HepG2 (cell line): ENCODE data around the gene CAMK2G. TPM values are rescaled to one million over a fixed set of nuclear protein-coding genes. Genes with fewer than 3 reads are reported as not detected.

Source experiments
- ATAC-seq: fragments of 200-7000 bp; cut with Tn5 transposase; 3 replicates; pipeline ENCODE4 v1.9.1; 2020; ENCODE audit warnings: mild to moderate bottlenecking, moderate library complexity
- BruUV-seq: library from RNA; stranded (reverse); fragments of 400-500 nt; replicated peaks from 2 replicates; lab custom pipeline; 2021; lab: Mats Ljungman, UMichigan
- CTCF ChIA-PET: fragments of 300-600 bp; formaldehyde crosslinking; extraction: SDS; loops from one replicate; lab custom pipeline; 2021; ENCODE audit warnings: low total read pairs, inconsistent platforms, low intra/inter-chr PET ratio; lab: Yijun Ruan, JAX
- POLR2A ChIA-PET: fragments of 350-600 bp; sonication (Branson Sonifier 250); formaldehyde crosslinking; loops from one replicate; lab custom pipeline; 2020; ENCODE audit warnings: antibody characterized with exemption, inconsistent platforms; lab: Yijun Ruan, JAX
- DNase-seq: peaks from one replicate; pipeline ENCODE4 v3.0.0-alpha.2; 2015; ENCODE audit warnings: low spot score
- FAIRE-seq: peaks from 3 replicates; lab custom pipeline; 2011; peaks lifted over from hg19 to GRCh38; lab: Jason Lieb, UNC
- H2AFZ ChIP-seq: one replicate; pipeline ENCODE4 v1.6.1; 2011; ENCODE audit warnings: low read length, inconsistent platforms
- H3K27ac ChIP-seq: fragments of 300-600 bp; 3 replicates; pipeline ENCODE4 v1.8.0; 2011; ENCODE audit warnings: mixed run types, mild to moderate bottlenecking, mixed read lengths, low read length, inconsistent platforms; ENCODE audit not compliant: insufficient read depth; ENCODE audit errors: extremely low read length
- H3K27me3 ChIP-seq, 2 experiments: fragments of 200-600 bp in 1 of 2; 2 replicates in 1 of 2; 3 replicates in 1 of 2; pipeline versions ENCODE4 v1.6.0 to v1.8.0; 2011; ENCODE audit warnings: low read length in 2 of 2, mild to moderate bottlenecking in 2 of 2, moderate library complexity in 2 of 2, inconsistent platforms in 1 of 2; ENCODE audit not compliant: insufficient read depth in 2 of 2, control insufficient read depth in 1 of 2
- H3K36me3 ChIP-seq, 2 experiments: fragments of 200-600 bp in 1 of 2; replicated peaks in 1 of 2; 2 replicates in 1 of 2; 3 replicates in 1 of 2; pipeline versions ENCODE4 v1.5.1 to v1.8.0; 2011; ENCODE audit warnings: low read length in 2 of 2, inconsistent platforms in 1 of 2; ENCODE audit not compliant: insufficient read depth in 2 of 2, control insufficient read depth in 1 of 2
- H3K4me1 ChIP-seq: 2 replicates; pipeline ENCODE4 v1.5.1; 2012; ENCODE audit warnings: low read length, inconsistent platforms; ENCODE audit not compliant: insufficient read depth
- H3K4me2 ChIP-seq: 2 replicates; pipeline ENCODE4 v1.6.0; 2011; ENCODE audit warnings: low read depth, low read length, inconsistent platforms
- H3K4me3 ChIP-seq, 3 experiments: fragments of 200-600 bp in 1 of 3; sonication (generic), shearing (Covaris generic) in 1 of 3; replicated peaks in 1 of 3; 2 replicates each; pipeline ENCODE4 v1.5.1; 2011 to 2016; ENCODE audit warnings: low read length in 3 of 3, inconsistent platforms in 2 of 3, low read depth in 2 of 3, mild to moderate bottlenecking in 2 of 3, control low read depth in 1 of 3, mixed read lengths in 1 of 3; ENCODE audit not compliant: insufficient read depth in 1 of 3
- H3K79me2 ChIP-seq: one replicate; pipeline ENCODE4 v1.6.1; 2011; ENCODE audit warnings: low read length, inconsistent platforms; ENCODE audit not compliant: insufficient read depth
- H3K9ac ChIP-seq: 2 replicates; pipeline ENCODE4 v1.6.0; 2011; ENCODE audit warnings: mild to moderate bottlenecking, low read depth, low read length, inconsistent platforms; ENCODE audit not compliant: insufficient read depth
- H3K9me3 ChIP-seq: 2 replicates; pipeline ENCODE4 v1.5.1; 2012; ENCODE audit warnings: mild to moderate bottlenecking, low read length
- H4K20me1 ChIP-seq: 2 replicates; pipeline ENCODE4 v1.6.0; 2011; ENCODE audit warnings: inconsistent platforms, mild to moderate bottlenecking, low read length, moderate library complexity; ENCODE audit not compliant: insufficient read depth
- BATF2 ChIP-seq: sonication (generic); formaldehyde crosslinking; IDR thresholded peaks from 2 replicates; pipeline ENCODE4 v1.8.0; 2022; ENCODE audit warnings: mild to moderate bottlenecking, missing genetic modification reagents, moderate library complexity
- BRD4 ChIP-seq: sonication (generic); formaldehyde crosslinking; IDR thresholded peaks from 2 replicates; pipeline ENCODE4 v1.4.0; 2020; ENCODE audit warnings: missing genetic modification reagents
- HINFP ChIP-seq: sonication (generic); formaldehyde crosslinking; IDR thresholded peaks from 2 replicates; pipeline ENCODE4 v1.4.0; 2020; ENCODE audit warnings: low read depth, mild to moderate bottlenecking, missing genetic modification reagents
- HNRNPUL1 ChIP-seq: fragments of 200-400 bp; formaldehyde crosslinking; IDR thresholded peaks from 2 replicates; pipeline ENCODE4 v1.6.1; 2017; ENCODE audit warnings: low read depth, mild to moderate bottlenecking, low read length, moderate library complexity
- MIXL1 ChIP-seq: IDR thresholded peaks from 2 replicates; pipeline ENCODE4 v1.6.1; 2016
- POLR2G ChIP-seq: fragments of 200-400 bp; formaldehyde crosslinking; IDR thresholded peaks from 2 replicates; pipeline ENCODE4 v1.6.1; 2018; ENCODE audit warnings: mild to moderate bottlenecking, low read depth, low read length, moderate library complexity
- ZNF253 ChIP-seq: sonication (generic); formaldehyde crosslinking; IDR thresholded peaks from 2 replicates; pipeline ENCODE4 v1.8.0; 2022; ENCODE audit warnings: mild to moderate bottlenecking, missing genetic modification reagents, borderline replicate concordance
- ZNF704 ChIP-seq: sonication (generic); formaldehyde crosslinking; IDR thresholded peaks from 2 replicates; pipeline ENCODE4 v1.8.1; 2023; ENCODE audit warnings: mild to moderate bottlenecking, inconsistent platforms, moderate library complexity, missing genetic modification reagents, borderline replicate concordance
- ZSCAN25 ChIP-seq: sonication (generic); formaldehyde crosslinking; IDR thresholded peaks from 2 replicates; pipeline ENCODE4 v1.8.0; 2022; ENCODE audit warnings: mild to moderate bottlenecking, missing genetic modification reagents
- WGBS: methylation state at CpG from one replicate; pipeline ENCODE4 v1.1.6; 2017; ENCODE audit warnings: low lambda C conversion rate; 5-methylcytosine and 5-hydroxymethylcytosine counted together
- in situ Hi-C: cut with HindIII; loops from 2 replicates; pipeline ENCODE4 v1.10.0; 2017; ENCODE audit warnings: low pct_unique_long_range_greater_than_20kb; ENCODE audit not compliant: extremely low pct_ligation_motif_present
- intact Hi-C: fragments of 100-400 bp; cut with micrococcal nuclease; formaldehyde crosslinking; loops from one replicate; pipeline ENCODE4 v1.10.0; 2022; ENCODE audit not compliant: unreplicated experiment
- polyA plus RNA-seq, 8 experiments: library from polyadenylated mRNA; depleted of rRNA in 3 of 8; stranded (reverse) in 7 of 8; unstranded in 1 of 8; fragments of >200 nt; fragmentation: Illumina TruSeq in 4 of 8; extraction: Trizol in 4 of 8; gene quantifications; 2 replicates each; pipeline versions ENCODE4 v1.2.1 to v1.2.3, GENCODE V29; 2011 to 2016; ENCODE audit warnings: low read depth in 4 of 8, missing spikeins in 1 of 8, mixed read lengths in 1 of 8; ENCODE audit not compliant: insufficient read depth in 1 of 8
- total RNA-seq, 5 experiments: library from RNA; depleted of rRNA; stranded (reverse); fragments of >200 nt; fragmentation: Illumina TruSeq; extraction: Trizol; gene quantifications; 2 replicates each; pipeline ENCODE4 v1.2.3, GENCODE V29; 2016; ENCODE audit warnings: low read depth in 1 of 5

The CAMK2G gene
- total and polyA plus RNA-seq, 2 of the 13 experiments (the other 11 are each of a cell fraction or from before 2014, with no cell fraction given): 15.9 to 18.8 TPM

GRCh38 chr10:73780966-73781365, 93.4 kb downstream of the CAMK2G start (continued):
- TF ChIP-seq HINFP (no peak), ZNF704 (CRISPR knock-in tag) (0 out of 2 replicates have a peak, but pooled peaks have one; percentile 8), MIXL1 (CRISPR knock-in tag) (no peak), HNRNPUL1 (no peak), BRD4 (CRISPR knock-in tag) (no peak), ZSCAN25 (no peak), ZNF253 (CRISPR knock-in tag) (no peak)

GRCh38 chr10:73780301-73780700, 94.1 kb downstream of the CAMK2G start:
- Histone ChIP-seq H3K36me3 (peaks cover 0 to 10% of the 10 kb centered on the region in 2 experiments; a peak in 3 of 5 replicates), H3K79me2 (peaks cover 56% of the 10 kb centered on the region), H3K4me1 (peaks cover 44% of the 10 kb centered on the region), H3K4me3 (peak overlapping the region in 2 of 3 experiments; percentile 80 to 88; a peak in 3 of 6 replicates), H2AFZ (no peak overlapping the region), H3K27me3 (no peaks in the 10 kb centered on the region; a peak in 1 of 5 replicates), H4K20me1 (peaks cover 4% of the 10 kb centered on the region; the same call in 1 of the 2 replicates), H3K9me3 (no peaks in the 10 kb centered on the region), H3K27ac (no peak overlapping the region)
- FAIRE-seq (no peak), DNase-seq (no peak), ATAC-seq (no peak)
- intact Hi-C loops: no loop called here
- POLR2A ChIA-PET: interaction anchor here (2.0 kb wide), 1 partner anchor 50 kb away, joined by 8 read pairs; no protein-coding TSS in a partner anchor
- BruUV-seq: no TSS peak
- in situ Hi-C loops: no loop called here
- WGBS: 91% methylated on average over 5 of the region's 5 CpGs
- no peak for TF ChIP-seq BATF2 (CRISPR knock-in tag)
- 0 out of 2 replicates have a peak, but pooled peaks have one; percentile 43 for TF ChIP-seq POLR2G
- TF ChIP-seq, all 625 proteins: peak for 1
- Histone ChIP-seq H3K9ac (no peak overlapping the region), H3K4me2 (peak overlapping the region; percentile 85)
- CTCF ChIA-PET: no interaction called here
